Measurements from ENCODE around the gene PFKM. TPM values are rescaled to one million over a fixed set of nuclear protein-coding genes. Genes with fewer than 3 reads are reported as not detected.
A peak's percentile ranks its signal among the peaks of the same experiment; 100 is the strongest.

PFKM gene
- total and polyA plus RNA-seq, 4 donors = 4.5 to 23.9 (median 5.8) TPM

GRCh38 chr12:48157889-48158370 is 38.8 kb downstream of the PFKM start:
- Histone ChIP-seq H3K4me1 (ENCODE audit: control insufficient read depth in 4 of 4, insufficient read depth in 4 of 4, low read length in 3 of 4) (peaks cover 0 to 9% (median 7%) of the 10 kb centered on the region in 4 donors), H3K4me3 (ENCODE audit: low read depth in 1 of 3, low read length in 3 of 3) (peak overlapping the region; percentile 16 to 97 (median 76)), H3K27ac (ENCODE audit: low read depth in 1 of 2, low read length in 2 of 2) (peak overlapping the region; percentile 75 to 79), H3K36me3 (ENCODE audit: control insufficient read depth in 4 of 4, insufficient read depth in 3 of 4, low read depth in 1 of 4, low read length in 3 of 4) (peaks cover 1 to 4% (median 3%) of the 10 kb centered on the region in 4 donors), H3K27me3 (ENCODE audit: control insufficient read depth in 4 of 4, insufficient read depth in 4 of 4, low read length in 3 of 4) (no peaks in the 10 kb centered on the region), H3K9me3 (ENCODE audit: control insufficient read depth in 4 of 4, low read length in 3 of 4) (no peaks in the 10 kb centered on the region), H3K9ac (ENCODE audit: low read depth in 1 of 2, low read length in 2 of 2) (peak overlapping the region; percentile 17 to 50)
- 72% methylated on average over 3 of the region's 3 CpGs for WGBS
- TF ChIP-seq TAF1 (conservative IDR thresholded peaks at IDR 0.05) (peak; percentile 59), MAX (IDR thresholded peaks at IDR 0.05) (no peak)
- no peak for DNase-seq (ENCODE audit: low spot score)

GRCh38 chr12:48160046-48160445 is 40.9 kb downstream of the PFKM start:
- Histone ChIP-seq H3K9ac (ENCODE audit: low read depth in 1 of 2, low read length in 2 of 2) (no peak overlapping the region), H3K27me3 (ENCODE audit: control insufficient read depth in 4 of 4, insufficient read depth in 4 of 4, low read length in 3 of 4) (no peaks in the 10 kb centered on the region), H3K4me3 (ENCODE audit: low read depth in 1 of 3, low read length in 3 of 3) (no peak overlapping the region), H3K36me3 (ENCODE audit: control insufficient read depth in 4 of 4, insufficient read depth in 3 of 4, low read depth in 1 of 4, low read length in 3 of 4) (no peaks in the 10 kb centered on the region), H3K9me3 (ENCODE audit: control insufficient read depth in 4 of 4, low read length in 3 of 4) (no peaks in the 10 kb centered on the region), H3K27ac (ENCODE audit: low read depth in 1 of 2, low read length in 2 of 2) (no peak overlapping the region), H3K4me1 (ENCODE audit: control insufficient read depth in 4 of 4, insufficient read depth in 4 of 4, low read length in 3 of 4) (peaks cover 0 to 9% (median 7%) of the 10 kb centered on the region in 4 donors)
- TF ChIP-seq YY1 (IDR thresholded peaks at IDR 0.05) (no peak), FOXA1 (IDR thresholded peaks at IDR 0.05) (no peak), EGR1 (IDR thresholded peaks at IDR 0.05; ENCODE audit: low read depth in 2 of 2) (no peak), RXRA (IDR thresholded peaks at IDR 0.05) (no peak), ZBTB33 (IDR thresholded peaks at IDR 0.05) (no peak), HNF4A (conservative IDR thresholded peaks at IDR 0.05) (no peak), ATF3 (IDR thresholded peaks at IDR 0.05) (no peak)
- no peak for DNase-seq (ENCODE audit: low spot score)
- 88% methylated on average over 5 of the region's 5 CpGs for WGBS

GRCh38 chr12:48160807-48161206 is 41.6 kb downstream of the PFKM start:
- no peaks in the 10 kb centered on the region for H3K27me3 ChIP-seq (ENCODE audit: control insufficient read depth in 4 of 4, insufficient read depth in 4 of 4, low read length in 3 of 4)
- H3K36me3 ChIP-seq (ENCODE audit: control insufficient read depth in 4 of 4, insufficient read depth in 3 of 4, low read depth in 1 of 4, low read length in 3 of 4) = no peaks in the 10 kb centered on the region
- WGBS = 77% methylated on average over 2 of the region's 2 CpGs
- H3K9me3 ChIP-seq (ENCODE audit: control insufficient read depth in 4 of 4, low read length in 3 of 4) = no peaks in the 10 kb centered on the region
- H3K4me1 ChIP-seq (ENCODE audit: control insufficient read depth in 4 of 4, insufficient read depth in 4 of 4, low read length in 3 of 4) = peaks cover 0 to 11% (median 7%) of the 10 kb centered on the region in 4 donors
- H3K4me3 ChIP-seq (ENCODE audit: low read depth in 1 of 3, low read length in 3 of 3) = no peak overlapping the region
- no peak overlapping the region for H3K27ac ChIP-seq (ENCODE audit: low read depth in 1 of 2, low read length in 2 of 2)
- peak; percentile 46 for DNase-seq (ENCODE audit: low spot score)
- no peak overlapping the region for H3K9ac ChIP-seq (ENCODE audit: low read depth in 1 of 2, low read length in 2 of 2)
- TF ChIP-seq YY1 (IDR thresholded peaks at IDR 0.05) (no peak), GABPA (IDR thresholded peaks at IDR 0.05 in 1 of 2, conservative IDR thresholded peaks at IDR 0.05 in 1 of 2) (no peak), CTCF (IDR thresholded peaks at IDR 0.05; ENCODE audit: low read depth, low read length, missing input control) (no peak), HNF4A (conservative IDR thresholded peaks at IDR 0.05) (no peak), REST (IDR thresholded peaks at IDR 0.05) (no peak), HNF4G (IDR thresholded peaks at IDR 0.05) (no peak), EGR1 (IDR thresholded peaks at IDR 0.05; ENCODE audit: low read depth in 2 of 2) (no peak), RXRA (IDR thresholded peaks at IDR 0.05) (no peak), FOXA2 (IDR thresholded peaks at IDR 0.05) (no peak), ZBTB33 (IDR thresholded peaks at IDR 0.05) (no peak), ATF3 (IDR thresholded peaks at IDR 0.05) (no peak), JUND (IDR thresholded peaks at IDR 0.05) (no peak), MAX (IDR thresholded peaks at IDR 0.05) (no peak), FOXA1 (IDR thresholded peaks at IDR 0.05) (no peak), NR2F2 (IDR thresholded peaks at IDR 0.05) (no peak), TAF1 (conservative IDR thresholded peaks at IDR 0.05) (no peak)
